Memory B cell (primary cell): ENCODE data around the gene IFFO2.
A peak's percentile ranks its signal among the peaks of the same experiment; 100 is the strongest.

Experiments used
- ATAC-seq: fragments of 150-1000 bp; cut with Tn5 transposase; 2 replicates; pipeline ENCODE4 v1.10.0; 2021; ENCODE audit warnings: low read depth, mild to moderate bottlenecking, moderate library complexity
- DNase-seq, 2 donors: peaks; one replicate each; pipeline ENCODE4 v3.0.0; 2022; ENCODE audit warnings: low spot score in 2 of 2
- H3K27ac Mint-ChIP-seq: one replicate; pipeline ENCODE4 v1.8.0; 2022; ENCODE audit warnings: mild to moderate bottlenecking, moderate library complexity, mixed read lengths
- H3K27me3 Mint-ChIP-seq: one replicate; pipeline ENCODE4 v1.8.0; 2022; ENCODE audit warnings: mixed read lengths
- H3K36me3 Mint-ChIP-seq: one replicate; pipeline ENCODE4 v1.8.0; 2022; ENCODE audit warnings: mild to moderate bottlenecking, mixed read lengths
- H3K4me1 Mint-ChIP-seq: one replicate; pipeline ENCODE4 v1.8.0; 2022; ENCODE audit warnings: mixed read lengths
- H3K4me3 Mint-ChIP-seq: one replicate; pipeline ENCODE4 v1.8.0; 2022; ENCODE audit warnings: mild to moderate bottlenecking, moderate library complexity, mixed read lengths
- H3K9me3 Mint-ChIP-seq: one replicate; pipeline ENCODE4 v1.8.0; 2022; ENCODE audit warnings: mixed read lengths

Gene IFFO2

GRCh38 chr1:18940303-18941020, 16.0 kb downstream of the IFFO2 start:
- Mint-ChIP-seq H3K27ac (peak overlapping the region; percentile 45), H3K4me3 (no peak overlapping the region), H3K4me1 (peaks cover 33% of the 10 kb centered on the region), H3K36me3 (peaks cover 3% of the 10 kb centered on the region), H3K9me3 (no peaks in the 10 kb centered on the region), H3K27me3 (no peaks in the 10 kb centered on the region)
- no peak for DNase-seq
- no peak for ATAC-seq

- H3K36me3 Mint-ChIP-seq, result peaks cover 5% of the 10 kb centered on the region
- H3K27ac Mint-ChIP-seq, result peak overlapping the region; percentile 45
- peaks cover 33% of the 10 kb centered on the region for H3K4me1 Mint-ChIP-seq
- ATAC-seq, result no peak
- no peaks in the 10 kb centered on the region for H3K27me3 Mint-ChIP-seq
- DNase-seq, result no peak
- H3K9me3 Mint-ChIP-seq, result no peaks in the 10 kb centered on the region
- H3K4me3 Mint-ChIP-seq, result no peak overlapping the region
These were observed 16.8 kb downstream of the IFFO2 start for GRCh38 chr1:18939398-18940302.

- ATAC-seq (no peak), DNase-seq (no peak)
- H3K4me1 Mint-ChIP-seq, result peaks cover 30% of the 10 kb centered on the region
- no peaks in the 10 kb centered on the region for H3K27me3 Mint-ChIP-seq
- H3K27ac Mint-ChIP-seq, result no peak overlapping the region
- no peak overlapping the region for H3K4me3 Mint-ChIP-seq
- H3K36me3 Mint-ChIP-seq, result peaks cover 5% of the 10 kb centered on the region
- no peaks in the 10 kb centered on the region for H3K9me3 Mint-ChIP-seq
These were observed 17.8 kb downstream of the IFFO2 start for GRCh38 chr1:18938707-18939070.

GRCh38 chr1:18938008-18938706, 18.3 kb downstream of the IFFO2 start:
- H3K9me3 Mint-ChIP-seq, result no peaks in the 10 kb centered on the region

GRCh38 chr1:18937539-18937938, 18.9 kb downstream of the IFFO2 start:
- no peaks in the 10 kb centered on the region for H3K27me3 Mint-ChIP-seq
- no peak overlapping the region for H3K27ac Mint-ChIP-seq
- no peak overlapping the region for H3K4me3 Mint-ChIP-seq
- DNase-seq, result no peak
- H3K4me1 Mint-ChIP-seq, result peaks cover 29% of the 10 kb centered on the region
- no peaks in the 10 kb centered on the region for H3K9me3 Mint-ChIP-seq
- no peak for ATAC-seq
- peaks cover 1% of the 10 kb centered on the region for H3K36me3 Mint-ChIP-seq

More at GRCh38 chr1:18938008-18938706, 18.3 kb downstream of the IFFO2 start:
- Mint-ChIP-seq H3K27ac (peak overlapping the region; percentile 28), H3K4me3 (no peak overlapping the region), H3K36me3 (peaks cover 1% of the 10 kb centered on the region), H3K27me3 (no peaks in the 10 kb centered on the region), H3K4me1 (peaks cover 27% of the 10 kb centered on the region)
- DNase-seq (no peak), ATAC-seq (peak; percentile 28)

GRCh38 chr1:18936814-18937481, 19.5 kb downstream of the IFFO2 start:
- peaks cover 1% of the 10 kb centered on the region for H3K36me3 Mint-ChIP-seq

GRCh38 chr1:18936471-18936813, 20.0 kb downstream of the IFFO2 start:
- H3K36me3 Mint-ChIP-seq, result peaks cover 1% of the 10 kb centered on the region
- ATAC-seq (no peak), DNase-seq (no peak)
- peaks cover 38% of the 10 kb centered on the region for H3K4me1 Mint-ChIP-seq
- peak overlapping the region; percentile 57 for H3K27ac Mint-ChIP-seq
- no peaks in the 10 kb centered on the region for H3K9me3 Mint-ChIP-seq
- H3K4me3 Mint-ChIP-seq, result no peak overlapping the region
- no peaks in the 10 kb centered on the region for H3K27me3 Mint-ChIP-seq

More at GRCh38 chr1:18936814-18937481, 19.5 kb downstream of the IFFO2 start:
- no peak overlapping the region for H3K4me3 Mint-ChIP-seq
- peaks cover 35% of the 10 kb centered on the region for H3K4me1 Mint-ChIP-seq
- H3K27me3 Mint-ChIP-seq, result no peaks in the 10 kb centered on the region
- peak overlapping the region; percentile 57 for H3K27ac Mint-ChIP-seq
- DNase-seq (no peak), ATAC-seq (no peak)
- H3K9me3 Mint-ChIP-seq, result no peaks in the 10 kb centered on the region

- H3K36me3 Mint-ChIP-seq, result peaks cover 1% of the 10 kb centered on the region
- DNase-seq (no peak), ATAC-seq (no peak)
- H3K27ac Mint-ChIP-seq, result no peak overlapping the region
- peaks cover 37% of the 10 kb centered on the region for H3K4me1 Mint-ChIP-seq
- H3K4me3 Mint-ChIP-seq, result no peak overlapping the region
- no peaks in the 10 kb centered on the region for H3K27me3 Mint-ChIP-seq
- H3K9me3 Mint-ChIP-seq, result no peaks in the 10 kb centered on the region
These were observed 22.1 kb downstream of the IFFO2 start for GRCh38 chr1:18934205-18935000.

GRCh38 chr1:18932879-18933278, 23.6 kb downstream of the IFFO2 start:
- Mint-ChIP-seq H3K4me3 (no peak overlapping the region), H3K9me3 (no peaks in the 10 kb centered on the region), H3K36me3 (peaks cover 1% of the 10 kb centered on the region), H3K27ac (peak overlapping the region; percentile 48), H3K27me3 (no peaks in the 10 kb centered on the region), H3K4me1 (peaks cover 45% of the 10 kb centered on the region)
- no peak for ATAC-seq
- DNase-seq, result no peak

GRCh38 chr1:18932387-18932786, 24.1 kb downstream of the IFFO2 start:
- Mint-ChIP-seq H3K4me1 (peaks cover 50% of the 10 kb centered on the region), H3K4me3 (no peak overlapping the region), H3K27ac (peak overlapping the region; percentile 48), H3K9me3 (no peaks in the 10 kb centered on the region), H3K36me3 (peaks cover 1% of the 10 kb centered on the region), H3K27me3 (no peaks in the 10 kb centered on the region)
- no peak for ATAC-seq
- no peak for DNase-seq

GRCh38 chr1:18931730-18932129, 24.7 kb downstream of the IFFO2 start:
- DNase-seq, result no peak
- ATAC-seq, result no peak
- peaks cover 51% of the 10 kb centered on the region for H3K4me1 Mint-ChIP-seq
- peak overlapping the region; percentile 48 for H3K27ac Mint-ChIP-seq
- no peak overlapping the region for H3K4me3 Mint-ChIP-seq
- no peaks in the 10 kb centered on the region for H3K27me3 Mint-ChIP-seq
- no peaks in the 10 kb centered on the region for H3K9me3 Mint-ChIP-seq
- peaks cover 1% of the 10 kb centered on the region for H3K36me3 Mint-ChIP-seq

GRCh38 chr1:18929686-18930085, 26.8 kb downstream of the IFFO2 start:
- ATAC-seq (no peak), DNase-seq (no peak)
- H3K27me3 Mint-ChIP-seq, result no peaks in the 10 kb centered on the region
- H3K27ac Mint-ChIP-seq, result peak overlapping the region; percentile 65
- H3K4me3 Mint-ChIP-seq, result no peak overlapping the region
- peaks cover 2% of the 10 kb centered on the region for H3K9me3 Mint-ChIP-seq
- peaks cover 2% of the 10 kb centered on the region for H3K36me3 Mint-ChIP-seq
- peaks cover 56% of the 10 kb centered on the region for H3K4me1 Mint-ChIP-seq

GRCh38 chr1:18928985-18929384, 27.5 kb downstream of the IFFO2 start:
- Mint-ChIP-seq H3K36me3 (peaks cover 2% of the 10 kb centered on the region), H3K27me3 (no peaks in the 10 kb centered on the region), H3K4me3 (no peak overlapping the region), H3K4me1 (peaks cover 53% of the 10 kb centered on the region), H3K9me3 (peaks cover 2% of the 10 kb centered on the region), H3K27ac (no peak overlapping the region)
- DNase-seq (no peak), ATAC-seq (no peak)
